Measurements from ENCODE around the gene RPS6KA1.
"Not testable (repeated sequence)": the region's sequence is repeated elsewhere in the genome, so short reads cannot be mapped to it uniquely, and the experiment has no call there.

The RPS6KA1 gene

GRCh38 chr1:26583646-26584485, 54.3 kb downstream of the RPS6KA1 start:
- FAIRE-seq (no peak), DNase-seq (ENCODE audit: extremely low spot score, insufficient read length, low read depth) (no peak)

GRCh38 chr1:26584588-26584987, 55.0 kb downstream of the RPS6KA1 start:
- DNase-seq (ENCODE audit: extremely low spot score, insufficient read length, low read depth); FAIRE-seq: not testable (repeated sequence)

- DNase-seq (ENCODE audit: extremely low spot score, insufficient read length, low read depth) (no peak), FAIRE-seq (no peak)
Observed at GRCh38 chr1:26585471-26585870, 55.9 kb downstream of the RPS6KA1 start.

- FAIRE-seq (no peak), DNase-seq (ENCODE audit: extremely low spot score, insufficient read length, low read depth) (no peak)
Observed at GRCh38 chr1:26593385-26593784, 63.8 kb downstream of the RPS6KA1 start.

- DNase-seq (ENCODE audit: extremely low spot score, insufficient read length, low read depth); FAIRE-seq: not testable (repeated sequence)
Observed at GRCh38 chr1:26594593-26594992, 65.0 kb downstream of the RPS6KA1 start.

GRCh38 chr1:26597629-26598039, 68.1 kb downstream of the RPS6KA1 start:
- FAIRE-seq: peak; percentile 38

GRCh38 chr1:26598890-26599289, 69.3 kb downstream of the RPS6KA1 start:
- FAIRE-seq (no peak), DNase-seq (ENCODE audit: extremely low spot score, insufficient read length, low read depth) (no peak)

More at GRCh38 chr1:26597629-26598039, 68.1 kb downstream of the RPS6KA1 start:
- peak; percentile 33 for DNase-seq (ENCODE audit: extremely low spot score, insufficient read length, low read depth)

GRCh38 chr1:26602378-26602959, 72.9 kb downstream of the RPS6KA1 start:
- peak; percentile 91 for FAIRE-seq
- peak; percentile 46 for DNase-seq (ENCODE audit: extremely low spot score, insufficient read length, low read depth)

- DNase-seq (ENCODE audit: extremely low spot score, insufficient read length, low read depth) (no peak), FAIRE-seq (no peak)
Observed at GRCh38 chr1:26603856-26604255, 74.3 kb downstream of the RPS6KA1 start.

GRCh38 chr1:26607186-26607585, 77.6 kb downstream of the RPS6KA1 start:
- no peak for FAIRE-seq
- DNase-seq (ENCODE audit: extremely low spot score, insufficient read length, low read depth): no peak

- FAIRE-seq (no peak), DNase-seq (ENCODE audit: extremely low spot score, insufficient read length, low read depth) (no peak)
Observed at GRCh38 chr1:26608895-26609294, 79.3 kb downstream of the RPS6KA1 start.

GRCh38 chr1:26610781-26611180, 81.2 kb downstream of the RPS6KA1 start:
- FAIRE-seq: no peak
- DNase-seq (ENCODE audit: extremely low spot score, insufficient read length, low read depth): no peak

- not testable (repeated sequence) for DNase-seq (ENCODE audit: extremely low spot score, insufficient read length, low read depth); FAIRE-seq
Observed at GRCh38 chr1:26612627-26613026, 83.1 kb downstream of the RPS6KA1 start.

GRCh38 chr1:26614655-26615411, 85.3 kb downstream of the RPS6KA1 start:
- no peak for FAIRE-seq
- no peak for DNase-seq (ENCODE audit: extremely low spot score, insufficient read length, low read depth)

- DNase-seq (ENCODE audit: extremely low spot score, insufficient read length, low read depth): no peak
- FAIRE-seq: no peak
Observed at GRCh38 chr1:26616881-26617280, 87.3 kb downstream of the RPS6KA1 start.

GRCh38 chr1:26618561-26618960, 89.0 kb downstream of the RPS6KA1 start:
- FAIRE-seq (no peak), DNase-seq (ENCODE audit: extremely low spot score, insufficient read length, low read depth) (no peak)

Data from GM18507 (cell line).